Esophagus mucosa (tissue), 1 donor: ENCODE data around the gene ZDHHC13. TPM values are rescaled to one million over a fixed set of nuclear protein-coding genes. Genes with fewer than 3 reads are reported as not detected.

Source experiments
- ATAC-seq: fragments of 200-7000 bp; cut with Tn5 transposase; one replicate; pipeline ENCODE4 v1.9.1; 2020
- total RNA-seq: library from RNA; stranded (reverse); gene quantifications from one replicate; pipeline ENCODE4 v1.2.4, GENCODE V29; 2023
- donor health status: DM: yes; HTN: yes; CAD: no.

The ZDHHC13 gene
- total RNA-seq, 1 donor from 2014 or later, result 36.5 TPM

- ATAC-seq, result no peak
Observed at GRCh38 chr11:19173004-19173689, 56.2 kb downstream of the ZDHHC13 start.

- ATAC-seq, result no peak
Observed at GRCh38 chr11:19173964-19174638, 57.1 kb downstream of the ZDHHC13 start.

- ATAC-seq, result no peak
Observed at GRCh38 chr11:19176629-19177186, 59.7 kb downstream of the ZDHHC13 start.

- no peak for ATAC-seq
Observed at GRCh38 chr11:19181531-19182261, 64.7 kb downstream of the ZDHHC13 start.

GRCh38 chr11:19183646-19184045 lies 66.7 kb downstream of the ZDHHC13 start:
- no peak for ATAC-seq

GRCh38 chr11:19185036-19185435 lies 68.1 kb downstream of the ZDHHC13 start:
- ATAC-seq, result no peak

- ATAC-seq, result no peak
Observed at GRCh38 chr11:19185516-19186052, 68.6 kb downstream of the ZDHHC13 start.

GRCh38 chr11:19187114-19187832 lies 70.3 kb downstream of the ZDHHC13 start:
- no peak for ATAC-seq

- ATAC-seq, result no peak
Observed at GRCh38 chr11:19187833-19188258, 70.9 kb downstream of the ZDHHC13 start.

GRCh38 chr11:19191530-19192169 lies 74.7 kb downstream of the ZDHHC13 start:
- ATAC-seq, result no peak

GRCh38 chr11:19193916-19194315 lies 76.9 kb downstream of the ZDHHC13 start:
- ATAC-seq, result no peak

GRCh38 chr11:19194620-19195308 lies 77.8 kb downstream of the ZDHHC13 start:
- ATAC-seq, result no peak

GRCh38 chr11:19196432-19196831 lies 79.5 kb downstream of the ZDHHC13 start:
- no peak for ATAC-seq

- no peak for ATAC-seq
Observed at GRCh38 chr11:19199048-19199447, 82.1 kb downstream of the ZDHHC13 start.

GRCh38 chr11:19199771-19200170 lies 82.8 kb downstream of the ZDHHC13 start:
- no peak for ATAC-seq

- ATAC-seq, result no peak
Observed at GRCh38 chr11:19200410-19201201, 83.6 kb downstream of the ZDHHC13 start.

GRCh38 chr11:19201737-19202605 lies 85.0 kb downstream of the ZDHHC13 start, which contains the start of gene CSRP3:
Gene CSRP3 (minus strand): TSS chr11:19201983. CDS start chr11:19192448, 9,535 bp downstream.
- no peak for ATAC-seq

- no peak for ATAC-seq
Observed at GRCh38 chr11:19204836-19205235, 87.9 kb downstream of the ZDHHC13 start.

GRCh38 chr11:19208181-19208580 lies 91.2 kb downstream of the ZDHHC13 start:
- no peak for ATAC-seq
